ENCODE results near the gene LMO1. TPM values are rescaled to one million over a fixed set of nuclear protein-coding genes. Genes with fewer than 3 reads are reported as not detected.

LMO1 gene
- total RNA-seq, 2 experiments from 2014 or later = not detected

DNA sequence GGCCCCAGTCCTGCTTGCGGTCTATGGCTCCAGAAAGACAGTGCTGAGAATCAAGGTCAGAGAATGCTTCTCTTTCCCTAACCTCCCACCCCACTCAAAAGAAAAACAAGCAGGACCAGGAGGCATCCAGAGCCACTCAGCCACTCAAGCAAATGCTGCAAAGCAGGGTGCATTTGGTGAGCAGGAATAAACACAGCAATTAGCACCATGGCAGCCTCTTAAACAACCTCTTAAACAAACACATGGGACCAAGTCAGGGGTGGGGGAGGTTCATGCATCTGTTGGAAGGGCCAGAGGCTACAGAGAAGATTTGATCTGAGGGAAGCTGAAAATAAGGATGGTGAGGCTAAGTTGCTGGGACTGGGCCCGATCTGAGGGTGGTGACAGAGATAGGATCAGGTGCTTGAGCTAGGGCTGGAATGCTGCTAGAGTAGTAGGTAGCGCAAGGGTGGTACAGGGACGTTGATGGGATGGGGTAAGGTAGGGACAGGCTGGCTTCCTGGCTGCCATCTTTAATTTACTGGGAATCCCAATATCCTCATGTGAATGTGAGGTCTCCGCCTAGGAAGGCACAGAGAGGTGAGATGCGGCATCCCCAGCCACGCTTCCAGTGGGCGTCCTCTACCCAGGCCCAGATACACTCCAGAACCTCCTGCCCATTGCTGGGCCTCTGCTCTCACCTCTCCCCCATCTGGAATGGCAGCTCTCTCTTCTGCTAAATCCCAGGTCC, 26.6 kb upstream of the LMO1 start:
- H3K9me2 ChIP-seq (ENCODE audit: insufficient read depth, low read length) = no peaks in the 10 kb centered on the region
- H3K27ac ChIP-seq (ENCODE audit: low read depth, low read length, poor library complexity, severe bottlenecking) = no peak overlapping the region
- ChIA-PET CTCF (ENCODE audit: unreplicated experiment) (no interaction called here), POLR2A (no interaction called here)
- no peak overlapping the region for H3K4me3 ChIP-seq (ENCODE audit: low read depth, low read length, poor library complexity, severe bottlenecking)
- no peaks in the 10 kb centered on the region for H4K20me1 ChIP-seq (ENCODE audit: insufficient read depth, low read length)
- no peak for DNase-seq (ENCODE audit: low spot score)
- intact Hi-C loops (cut with micrococcal nuclease; ENCODE audit: unreplicated experiment) = no loop called here
- H3K4me2 ChIP-seq (ENCODE audit: low read length) = no peak overlapping the region
- BruUV-seq (replicated peaks) = no TSS peak
- no peaks in the 10 kb centered on the region for H3K36me3 ChIP-seq (ENCODE audit: insufficient read depth, low read length)
- no peaks in the 10 kb centered on the region for H3K9me3 ChIP-seq (ENCODE audit: low read length)
- H3K79me2 ChIP-seq (ENCODE audit: insufficient read depth, low read depth, low read length) = no peaks in the 10 kb centered on the region
- TF ChIP-seq, protein P1, sequence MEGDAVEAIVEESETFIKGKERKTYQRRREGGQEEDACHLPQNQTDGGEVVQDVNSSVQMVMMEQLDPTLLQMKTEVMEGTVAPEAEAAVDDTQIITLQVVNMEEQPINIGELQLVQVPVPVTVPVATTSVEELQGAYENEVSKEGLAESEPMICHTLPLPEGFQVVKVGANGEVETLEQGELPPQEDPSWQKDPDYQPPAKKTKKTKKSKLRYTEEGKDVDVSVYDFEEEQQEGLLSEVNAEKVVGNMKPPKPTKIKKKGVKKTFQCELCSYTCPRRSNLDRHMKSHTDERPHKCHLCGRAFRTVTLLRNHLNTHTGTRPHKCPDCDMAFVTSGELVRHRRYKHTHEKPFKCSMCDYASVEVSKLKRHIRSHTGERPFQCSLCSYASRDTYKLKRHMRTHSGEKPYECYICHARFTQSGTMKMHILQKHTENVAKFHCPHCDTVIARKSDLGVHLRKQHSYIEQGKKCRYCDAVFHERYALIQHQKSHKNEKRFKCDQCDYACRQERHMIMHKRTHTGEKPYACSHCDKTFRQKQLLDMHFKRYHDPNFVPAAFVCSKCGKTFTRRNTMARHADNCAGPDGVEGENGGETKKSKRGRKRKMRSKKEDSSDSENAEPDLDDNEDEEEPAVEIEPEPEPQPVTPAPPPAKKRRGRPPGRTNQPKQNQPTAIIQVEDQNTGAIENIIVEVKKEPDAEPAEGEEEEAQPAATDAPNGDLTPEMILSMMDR (conservative IDR thresholded peaks at IDR 0.05; ENCODE audit: low read length) = no peak
- no peak for TF ChIP-seq EZH2phosphoT487 (IDR thresholded peaks at IDR 0.05; ENCODE audit: borderline replicate concordance, low read depth, low read length)
- H2AFZ ChIP-seq (ENCODE audit: low read length) = no peak overlapping the region
- H3K4me1 ChIP-seq (ENCODE audit: insufficient read depth, low read length, poor library complexity, severe bottlenecking) = no peaks in the 10 kb centered on the region

GRCh38 chr11:8289492-8289918, 25.8 kb upstream of the LMO1 start:
- intact Hi-C loops (cut with micrococcal nuclease; ENCODE audit: unreplicated experiment) = no loop called here
- DNase-seq (ENCODE audit: low spot score) = no peak
- Histone ChIP-seq H3K36me3 (ENCODE audit: insufficient read depth, low read length) (no peaks in the 10 kb centered on the region), H3K9me2 (ENCODE audit: insufficient read depth, low read length) (no peaks in the 10 kb centered on the region), H3K4me1 (ENCODE audit: insufficient read depth, low read length, poor library complexity, severe bottlenecking) (no peaks in the 10 kb centered on the region), H3K79me2 (ENCODE audit: insufficient read depth, low read depth, low read length) (no peaks in the 10 kb centered on the region), H3K4me3 (ENCODE audit: low read depth, low read length, poor library complexity, severe bottlenecking) (no peak overlapping the region), H2AFZ (ENCODE audit: low read length) (no peak overlapping the region), H3K4me2 (ENCODE audit: low read length) (no peak overlapping the region), H3K9me3 (ENCODE audit: low read length) (no peaks in the 10 kb centered on the region), H4K20me1 (ENCODE audit: insufficient read depth, low read length) (no peaks in the 10 kb centered on the region), H3K27ac (ENCODE audit: low read depth, low read length, poor library complexity, severe bottlenecking) (no peak overlapping the region)
- TF ChIP-seq EZH2phosphoT487 (IDR thresholded peaks at IDR 0.05; ENCODE audit: borderline replicate concordance, low read depth, low read length) = no peak
- TF ChIP-seq, protein P1 (conservative IDR thresholded peaks at IDR 0.05; ENCODE audit: low read length) = no peak
- CTCF ChIA-PET (ENCODE audit: unreplicated experiment) = no interaction called here
- BruUV-seq (replicated peaks) = no TSS peak
- POLR2A ChIA-PET = no interaction called here

DNA sequence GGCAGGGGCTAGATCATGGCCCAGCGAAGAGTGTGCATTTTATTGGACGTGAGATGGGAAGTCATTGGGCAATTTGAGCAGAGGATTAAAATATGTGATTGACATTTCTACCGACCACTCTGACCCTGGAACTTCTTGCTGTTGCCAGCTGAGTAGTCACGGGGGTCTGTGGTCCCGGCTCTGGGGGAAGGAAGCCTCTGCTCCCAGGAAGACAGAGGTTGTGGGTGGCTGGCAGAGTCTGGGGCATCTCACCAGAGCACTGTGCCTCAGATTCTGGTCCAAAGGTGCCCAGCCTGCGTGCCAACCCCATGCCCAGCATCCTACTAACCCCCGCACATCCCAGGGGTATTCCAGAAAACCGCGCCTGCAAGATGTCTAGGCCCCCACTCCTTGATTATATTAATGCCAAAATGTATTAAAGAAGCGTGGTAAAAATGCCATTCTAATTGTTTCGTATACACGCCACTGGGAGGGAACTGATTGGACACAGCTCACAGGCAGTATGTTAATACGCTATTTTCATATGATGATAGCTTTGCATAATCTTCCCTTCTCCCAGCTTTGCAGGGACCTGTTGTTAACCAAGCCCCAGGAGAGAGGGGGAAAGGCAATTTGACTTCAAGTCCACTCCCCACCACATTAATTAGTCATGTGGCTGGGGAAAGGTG, 25.3 kb upstream of the LMO1 start:
- H3K27ac ChIP-seq (ENCODE audit: low read depth, low read length, poor library complexity, severe bottlenecking) = no peak overlapping the region
- intact Hi-C loops (cut with micrococcal nuclease; ENCODE audit: unreplicated experiment) = no loop called here
- no peak for DNase-seq (ENCODE audit: low spot score)
- no TSS peak for BruUV-seq (replicated peaks)
- POLR2A ChIA-PET = no interaction called here
- H3K4me2 ChIP-seq (ENCODE audit: low read length) = no peak overlapping the region
- CTCF ChIA-PET (ENCODE audit: unreplicated experiment) = no interaction called here
- H3K4me1 ChIP-seq (ENCODE audit: insufficient read depth, low read length, poor library complexity, severe bottlenecking) = no peaks in the 10 kb centered on the region
- H3K36me3 ChIP-seq (ENCODE audit: insufficient read depth, low read length) = no peaks in the 10 kb centered on the region
- no peaks in the 10 kb centered on the region for H3K79me2 ChIP-seq (ENCODE audit: insufficient read depth, low read depth, low read length)
- H3K9me3 ChIP-seq (ENCODE audit: low read length) = no peaks in the 10 kb centered on the region
- no peak overlapping the region for H2AFZ ChIP-seq (ENCODE audit: low read length)
- H4K20me1 ChIP-seq (ENCODE audit: insufficient read depth, low read length) = no peaks in the 10 kb centered on the region
- no peak overlapping the region for H3K4me3 ChIP-seq (ENCODE audit: low read depth, low read length, poor library complexity, severe bottlenecking)
- no peaks in the 10 kb centered on the region for H3K9me2 ChIP-seq (ENCODE audit: insufficient read depth, low read length)
- TF ChIP-seq, protein P1 (conservative IDR thresholded peaks at IDR 0.05; ENCODE audit: low read length) = no peak
- TF ChIP-seq EZH2phosphoT487 (IDR thresholded peaks at IDR 0.05; ENCODE audit: borderline replicate concordance, low read depth, low read length) = no peak

Data from OCI-LY7 (cell line).